Measurements from ENCODE around the gene ZC3H4. TPM values are rescaled to one million over a fixed set of nuclear protein-coding genes. Genes with fewer than 3 reads are reported as not detected.

The ZC3H4 gene
- total RNA-seq, 2 donors from 2014 or later, result 21.9 to 26.0 TPM

- TF ChIP-seq, protein P1, sequence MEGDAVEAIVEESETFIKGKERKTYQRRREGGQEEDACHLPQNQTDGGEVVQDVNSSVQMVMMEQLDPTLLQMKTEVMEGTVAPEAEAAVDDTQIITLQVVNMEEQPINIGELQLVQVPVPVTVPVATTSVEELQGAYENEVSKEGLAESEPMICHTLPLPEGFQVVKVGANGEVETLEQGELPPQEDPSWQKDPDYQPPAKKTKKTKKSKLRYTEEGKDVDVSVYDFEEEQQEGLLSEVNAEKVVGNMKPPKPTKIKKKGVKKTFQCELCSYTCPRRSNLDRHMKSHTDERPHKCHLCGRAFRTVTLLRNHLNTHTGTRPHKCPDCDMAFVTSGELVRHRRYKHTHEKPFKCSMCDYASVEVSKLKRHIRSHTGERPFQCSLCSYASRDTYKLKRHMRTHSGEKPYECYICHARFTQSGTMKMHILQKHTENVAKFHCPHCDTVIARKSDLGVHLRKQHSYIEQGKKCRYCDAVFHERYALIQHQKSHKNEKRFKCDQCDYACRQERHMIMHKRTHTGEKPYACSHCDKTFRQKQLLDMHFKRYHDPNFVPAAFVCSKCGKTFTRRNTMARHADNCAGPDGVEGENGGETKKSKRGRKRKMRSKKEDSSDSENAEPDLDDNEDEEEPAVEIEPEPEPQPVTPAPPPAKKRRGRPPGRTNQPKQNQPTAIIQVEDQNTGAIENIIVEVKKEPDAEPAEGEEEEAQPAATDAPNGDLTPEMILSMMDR (IDR thresholded peaks at IDR 0.05), result no peak
- peak; percentile 14 for ATAC-seq (ENCODE audit: insufficient number of reproducible peaks, low FRiP score, low read depth)
- H3K36me3 ChIP-seq, result no peaks in the 10 kb centered on the region
- peak; percentile 36 for DNase-seq (ENCODE audit: low spot score)
- no peaks in the 10 kb centered on the region for H3K27me3 ChIP-seq (replicated peaks; ENCODE audit: insufficient read depth)
- peak overlapping the region; percentile 57 for H3K4me3 ChIP-seq
- H3K27ac ChIP-seq, result peak overlapping the region; percentile 75 to 80
- no peaks in the 10 kb centered on the region for H3K9me3 ChIP-seq
- peaks cover 14 to 63% of the 10 kb centered on the region in 2 donors for H3K4me1 ChIP-seq (ENCODE audit: control insufficient read depth in 1 of 2, low read depth in 2 of 2)
Measured at GRCh38 chr19:47097396-47098201, 16.0 kb downstream of the ZC3H4 start.

DNA sequence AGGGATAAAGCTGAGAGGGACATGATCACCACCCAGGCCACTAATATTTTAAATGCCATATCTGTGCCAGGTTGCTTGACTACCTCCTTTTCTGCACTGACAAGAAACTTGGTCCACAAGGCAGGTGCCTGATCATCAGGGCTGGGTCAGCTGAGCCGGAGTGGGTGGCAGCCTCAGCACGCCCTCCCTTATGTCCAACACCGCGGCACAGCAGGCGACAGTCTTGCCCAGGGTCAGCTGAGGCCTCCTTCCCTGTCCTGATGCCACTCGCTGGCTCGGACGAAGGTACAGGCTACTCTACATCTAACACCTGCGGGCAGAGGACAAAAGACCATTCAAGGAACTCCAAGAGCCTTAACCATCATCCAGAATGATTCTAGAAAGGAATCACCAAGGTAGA is 16.9 kb downstream of the ZC3H4 start:
- Histone ChIP-seq H3K9me3 (no peaks in the 10 kb centered on the region), H3K4me1 (ENCODE audit: control insufficient read depth in 1 of 2, low read depth in 2 of 2) (peaks cover 14 to 54% of the 10 kb centered on the region in 2 donors), H3K4me3 (no peak overlapping the region), H3K27me3 (replicated peaks; ENCODE audit: insufficient read depth) (no peaks in the 10 kb centered on the region), H3K36me3 (no peaks in the 10 kb centered on the region), H3K27ac (peak overlapping the region; percentile 75 to 80)
- TF ChIP-seq, protein P1 (IDR thresholded peaks at IDR 0.05), result no peak
- ATAC-seq (ENCODE audit: insufficient number of reproducible peaks, low FRiP score, low read depth), result no peak
- DNase-seq (ENCODE audit: low spot score), result no peak

DNA sequence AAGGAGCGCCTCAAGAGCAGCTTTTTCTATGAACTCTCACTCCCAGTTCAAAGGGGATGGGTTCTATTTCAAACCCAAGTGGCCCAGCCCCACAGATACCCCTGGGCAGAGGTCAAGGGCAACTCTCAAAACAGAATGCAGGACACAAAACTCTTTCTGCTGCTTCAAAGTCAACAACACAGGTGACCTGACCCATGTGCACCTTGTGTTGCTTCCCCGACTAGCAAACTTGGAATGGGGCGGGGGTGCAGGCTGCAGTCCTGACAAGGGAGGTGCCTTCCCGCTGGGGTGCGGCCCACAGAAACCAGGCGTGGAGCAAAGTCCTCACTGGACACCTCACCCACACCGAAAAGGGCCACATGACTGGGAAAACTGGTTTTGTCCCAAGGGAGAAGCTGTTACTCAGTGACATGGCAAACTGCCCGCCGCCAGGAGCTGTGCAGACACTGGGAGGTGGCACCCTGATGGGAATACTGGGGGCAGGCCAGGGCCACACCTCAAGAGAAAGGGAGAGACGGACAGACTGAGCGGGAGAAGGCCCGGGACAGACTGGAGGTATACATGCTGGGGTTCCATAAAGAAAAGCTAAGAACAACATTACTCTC is 17.4 kb downstream of the ZC3H4 start:
- Histone ChIP-seq H3K4me1 (ENCODE audit: control insufficient read depth in 1 of 2, low read depth in 2 of 2) (peaks cover 14 to 54% of the 10 kb centered on the region in 2 donors), H3K9me3 (no peaks in the 10 kb centered on the region), H3K27ac (no peak overlapping the region), H3K36me3 (no peaks in the 10 kb centered on the region), H3K4me3 (no peak overlapping the region), H3K27me3 (replicated peaks; ENCODE audit: insufficient read depth) (no peaks in the 10 kb centered on the region)
- no peak for DNase-seq (ENCODE audit: low spot score)
- TF ChIP-seq, protein P1 (IDR thresholded peaks at IDR 0.05), result no peak
- ATAC-seq (ENCODE audit: insufficient number of reproducible peaks, low FRiP score, low read depth), result no peak

DNA sequence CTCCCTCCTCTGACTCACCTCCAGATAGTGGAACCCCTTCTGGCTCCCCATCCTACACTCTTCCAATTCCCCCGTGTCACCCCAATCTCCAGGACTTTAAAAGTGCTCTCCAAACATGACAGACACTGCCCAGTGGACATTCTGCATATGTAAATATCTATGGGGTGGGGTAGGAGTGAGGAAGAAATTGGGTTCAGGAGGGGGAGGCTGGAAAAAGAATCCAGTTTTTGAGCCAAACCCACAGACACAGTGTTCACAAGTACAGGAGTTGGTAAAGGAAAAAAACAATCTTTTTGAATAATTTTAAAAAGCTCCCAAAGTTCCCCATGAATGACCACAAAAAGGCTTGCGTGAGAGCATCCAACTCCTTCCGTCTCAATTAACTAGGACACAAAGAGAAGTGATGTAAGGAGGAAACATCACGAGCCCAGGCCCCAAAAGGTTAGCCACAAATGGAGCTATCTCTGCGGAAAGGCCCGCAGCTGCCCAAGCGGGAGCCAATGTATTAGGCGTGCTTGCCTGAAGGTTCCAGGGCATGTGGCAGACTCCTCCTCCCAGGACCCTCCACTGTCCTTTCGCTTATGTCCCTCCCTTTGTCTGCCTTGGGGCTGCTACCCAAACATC is 18.0 kb downstream of the ZC3H4 start:
- H3K36me3 ChIP-seq, result peaks cover 6% of the 10 kb centered on the region
- H3K9me3 ChIP-seq, result no peaks in the 10 kb centered on the region
- ATAC-seq (ENCODE audit: insufficient number of reproducible peaks, low FRiP score, low read depth), result no peak
- H3K27me3 ChIP-seq (replicated peaks; ENCODE audit: insufficient read depth), result no peaks in the 10 kb centered on the region
- DNase-seq (ENCODE audit: low spot score), result no peak
- TF ChIP-seq, protein P1 (IDR thresholded peaks at IDR 0.05), result no peak
- peaks cover 14 to 54% of the 10 kb centered on the region in 2 donors for H3K4me1 ChIP-seq (ENCODE audit: control insufficient read depth in 1 of 2, low read depth in 2 of 2)
- peak overlapping the region; percentile 21 to 26 for H3K27ac ChIP-seq
- no peak overlapping the region for H3K4me3 ChIP-seq

Measured in thoracic aorta (tissue), 2 donors.